Activated CD4-positive, alpha-beta T cell treated with anti-CD3 and anti-CD28 coated beads, Interleukin-2, amount 50 U/mL, for 1 hour (primary cell): ENCODE data around the gene FOS.
"Not testable (repeated sequence)": the region's sequence is repeated elsewhere in the genome, so short reads cannot be mapped to it uniquely, and the experiment has no call there.

Experiments used
- DNase-seq: peaks from one replicate; pipeline ENCODE4 v3.0.0-alpha.2; 2020

Gene FOS

DNA sequence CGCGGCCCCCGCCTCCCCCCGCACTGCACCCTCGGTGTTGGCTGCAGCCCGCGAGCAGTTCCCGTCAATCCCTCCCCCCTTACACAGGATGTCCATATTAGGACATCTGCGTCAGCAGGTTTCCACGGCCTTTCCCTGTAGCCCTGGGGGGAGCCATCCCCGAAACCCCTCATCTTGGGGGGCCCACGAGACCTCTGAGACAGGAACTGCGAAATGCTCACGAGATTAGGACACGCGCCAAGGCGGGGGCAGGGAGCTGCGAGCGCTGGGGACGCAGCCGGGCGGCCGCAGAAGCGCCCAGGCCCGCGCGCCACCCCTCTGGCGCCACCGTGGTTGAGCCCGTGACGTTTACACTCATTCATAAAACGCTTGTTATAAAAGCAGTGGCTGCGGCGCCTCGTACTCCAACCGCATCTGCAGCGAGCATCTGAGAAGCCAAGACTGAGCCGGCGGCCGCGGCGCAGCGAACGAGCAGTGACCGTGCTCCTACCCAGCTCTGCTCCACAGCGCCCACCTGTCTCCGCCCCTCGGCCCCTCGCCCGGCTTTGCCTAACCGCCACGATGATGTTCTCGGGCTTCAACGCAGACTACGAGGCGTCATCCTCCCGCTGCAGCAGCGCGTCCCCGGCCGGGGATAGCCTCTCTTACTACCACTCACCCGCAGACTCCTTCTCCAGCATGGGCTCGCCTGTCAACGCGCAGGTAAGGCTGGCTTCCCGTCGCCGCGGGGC is at the start of gene FOS:
Gene FOS (plus strand): TSS at position 407 of the 731 bp plus-strand sequence. CDS start 155 bp downstream, at position 562.
- DNase-seq, result peak; percentile 88

DNA sequence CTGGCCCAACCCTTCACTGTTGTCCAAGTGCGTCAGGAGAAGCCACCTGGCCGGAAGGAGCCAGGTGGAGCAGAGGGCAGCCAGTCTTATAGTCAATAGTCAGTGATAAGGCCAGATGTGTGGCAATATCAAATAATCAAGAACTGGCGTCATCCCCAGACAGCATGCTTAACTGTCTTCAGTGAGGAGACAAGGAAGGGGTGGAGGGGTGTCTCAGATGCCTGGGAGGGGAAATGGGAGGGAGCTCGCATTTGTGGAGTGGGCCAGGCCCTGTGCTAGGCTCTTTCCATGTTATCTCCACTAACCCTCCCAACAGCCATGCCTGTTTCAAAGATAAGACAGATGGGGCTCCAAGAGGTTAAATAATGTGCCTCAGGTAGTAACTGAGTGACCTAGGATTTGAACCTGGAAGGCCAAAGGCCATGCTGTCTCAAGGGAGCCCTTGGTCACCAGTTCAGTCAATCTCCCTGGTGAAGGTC is 48.9 kb upstream of the FOS start:
- DNase-seq, result no peak

DNA sequence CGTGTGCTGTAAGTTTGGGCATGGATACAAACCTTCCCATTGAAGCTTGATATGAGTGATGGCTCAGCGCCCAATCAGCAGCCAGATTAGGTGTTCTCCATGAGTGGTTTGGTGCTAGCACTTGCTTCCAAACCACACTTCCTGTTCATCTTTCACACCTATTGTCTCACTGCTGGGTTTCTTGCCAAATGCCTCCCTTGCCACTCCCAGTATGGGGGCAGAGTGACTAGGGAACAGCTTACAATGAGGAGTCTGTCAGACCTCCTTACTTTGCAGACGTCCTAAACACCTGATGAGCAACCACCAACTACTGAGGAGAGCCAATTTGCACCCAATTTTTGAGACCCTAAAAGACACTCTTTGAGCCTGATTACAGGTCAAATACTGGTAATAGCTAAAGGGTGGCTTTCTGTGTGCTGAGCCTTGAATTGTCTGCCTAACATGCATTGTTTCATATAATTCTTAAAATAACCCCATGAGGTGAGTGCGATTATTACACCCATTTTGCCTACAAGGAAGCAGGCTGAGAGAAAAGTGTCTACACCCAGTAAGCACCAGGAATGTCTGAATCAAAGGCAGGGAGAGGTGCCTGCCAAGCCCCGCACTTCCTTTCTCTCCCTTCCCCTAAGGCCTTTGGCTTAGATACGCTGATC is 48.4 kb upstream of the FOS start:
- DNase-seq, result peak; percentile 30

DNA sequence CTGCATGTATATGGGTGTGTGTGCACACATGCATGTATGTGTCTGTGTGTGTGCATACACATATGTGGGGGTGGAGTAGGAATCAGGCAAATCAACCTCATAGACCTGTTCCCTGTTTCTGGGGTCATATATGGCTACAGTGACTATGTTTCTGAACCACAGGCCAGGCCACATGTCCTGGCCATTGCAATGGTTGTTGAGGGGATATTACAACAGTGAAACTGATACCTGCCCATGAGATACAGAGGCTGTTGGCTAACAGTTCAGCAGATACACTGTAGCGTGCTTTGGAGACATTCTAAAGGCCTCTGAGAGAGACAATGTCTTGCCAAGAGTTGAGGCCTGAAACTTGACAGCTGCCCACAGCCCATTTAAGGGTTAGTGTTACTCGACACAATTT is 47.3 kb upstream of the FOS start:
- DNase-seq, result no peak

DNA sequence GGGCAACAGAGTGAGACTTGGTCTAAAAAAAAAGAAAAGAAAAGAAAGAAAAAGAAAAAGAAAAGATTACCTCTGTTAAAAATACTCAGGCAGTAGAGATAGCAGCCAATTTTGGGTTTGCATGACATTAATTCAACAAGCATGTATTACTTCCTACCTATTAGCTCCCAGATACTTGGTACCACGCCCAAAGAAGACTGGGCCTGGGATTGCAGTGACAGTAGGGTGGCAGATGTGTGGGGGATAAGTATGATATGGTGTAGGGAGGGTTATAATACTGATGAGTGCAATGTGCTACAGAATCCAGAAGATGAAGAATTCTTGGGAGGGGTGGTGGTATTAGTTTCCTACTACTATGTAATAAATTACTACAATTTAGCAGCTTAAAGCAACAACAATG is 46.4 kb upstream of the FOS start:
- DNase-seq, result no peak

DNA sequence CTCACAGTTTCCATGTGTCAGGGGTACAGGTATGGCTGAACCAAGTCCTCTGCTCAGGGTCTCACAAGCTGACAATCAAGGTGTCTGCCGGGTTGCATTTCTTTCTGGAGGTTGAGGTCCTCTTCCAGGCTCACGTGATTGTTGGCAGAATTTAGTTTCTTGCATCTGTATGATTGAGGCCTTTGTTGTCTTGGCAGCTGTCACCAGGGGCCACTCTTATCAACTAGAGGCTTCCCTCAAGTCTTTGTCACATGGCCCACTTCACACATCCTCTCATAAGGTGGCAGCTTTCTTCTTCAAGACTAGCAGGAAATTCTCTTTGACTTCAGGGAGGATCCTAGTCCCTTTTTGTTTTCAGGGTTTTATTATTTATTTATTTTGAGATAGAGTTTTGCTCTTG is 46.0 kb upstream of the FOS start:
- peak; percentile 49 for DNase-seq

DNA sequence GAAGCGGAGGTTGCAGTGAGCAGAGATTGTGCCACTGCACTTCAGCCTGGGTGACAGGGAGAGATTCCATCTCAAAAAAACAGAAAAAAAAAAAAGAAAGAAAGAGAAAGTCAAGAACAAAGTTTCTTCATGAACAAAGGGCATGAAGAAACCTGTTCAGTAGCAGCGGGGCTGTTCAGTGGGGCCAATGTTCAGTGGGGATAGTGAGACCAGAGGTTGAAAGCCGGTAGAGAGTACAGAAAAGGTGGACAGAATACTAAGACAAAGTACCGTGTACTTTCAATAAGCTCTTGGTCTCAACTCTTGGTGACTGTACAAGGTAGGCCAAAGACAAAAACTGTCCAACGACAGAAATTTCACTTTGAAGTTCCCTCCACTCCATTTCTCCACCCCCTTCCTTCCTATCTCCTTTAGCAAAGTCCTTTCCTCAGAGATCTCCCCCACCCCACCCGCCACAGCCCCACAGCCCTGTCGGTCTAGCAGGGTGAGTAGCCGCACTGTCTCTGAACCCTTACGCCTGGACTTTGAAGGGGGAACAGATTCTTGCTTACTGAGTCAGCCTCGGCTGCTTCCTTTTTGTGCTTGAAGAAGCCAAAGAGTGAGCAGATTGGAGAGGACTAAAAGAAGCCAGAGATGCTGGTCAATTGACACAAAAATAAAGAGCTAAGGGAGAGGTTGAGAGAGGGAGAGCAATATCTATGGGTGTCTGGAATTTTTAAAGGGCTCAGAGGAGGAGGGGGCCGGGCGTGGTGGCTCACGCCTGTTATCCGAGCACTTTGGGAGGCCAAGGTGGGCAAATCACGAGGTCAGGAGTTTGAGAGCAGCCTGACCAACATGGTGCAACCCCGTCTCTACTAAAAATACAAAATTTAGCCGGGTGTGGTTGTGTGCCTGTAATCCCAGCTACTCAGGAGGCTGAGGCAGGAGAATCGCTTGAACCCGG is 44.2 kb upstream of the FOS start:
- no peak for DNase-seq

DNA sequence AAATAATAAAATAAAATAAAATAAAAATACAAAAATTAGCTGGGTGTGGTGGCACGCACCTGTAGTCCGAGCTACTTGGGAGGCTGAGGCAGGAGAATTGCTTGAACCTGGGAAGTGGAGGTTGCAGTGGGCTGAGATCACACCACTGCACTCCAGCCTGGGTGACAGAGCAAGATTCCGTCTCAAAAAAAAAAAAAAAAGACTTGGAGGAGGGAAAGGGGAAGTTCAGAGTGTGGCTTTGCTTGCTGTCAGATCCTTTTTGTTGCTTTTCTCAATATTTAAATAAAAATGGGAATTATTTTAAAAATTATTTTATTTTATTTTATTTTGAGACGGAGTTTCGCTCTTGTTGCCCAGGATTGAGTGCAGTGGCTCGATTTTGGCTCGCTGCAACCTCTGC is 43.4 kb upstream of the FOS start:
- DNase-seq, result not testable (repeated sequence)

DNA sequence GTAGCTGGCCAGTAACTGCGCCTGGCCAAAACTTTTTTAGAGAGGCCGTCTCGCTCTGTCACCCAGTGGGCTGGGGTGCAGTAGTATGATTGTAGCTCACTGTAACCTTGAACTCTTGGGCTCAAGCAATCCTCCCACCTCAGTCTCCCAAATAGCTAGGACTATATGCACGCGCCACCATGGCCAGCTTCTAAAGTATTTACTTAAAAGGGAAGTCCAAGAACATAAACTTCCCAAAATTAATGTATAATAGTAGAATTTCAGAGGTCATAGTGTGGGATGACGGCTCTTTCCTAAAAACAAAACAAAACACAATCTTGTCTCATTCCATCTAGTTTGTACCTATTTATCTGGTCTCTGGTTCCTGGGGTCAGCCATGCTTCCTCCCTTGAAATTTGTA is 42.2 kb upstream of the FOS start:
- DNase-seq, result no peak

DNA sequence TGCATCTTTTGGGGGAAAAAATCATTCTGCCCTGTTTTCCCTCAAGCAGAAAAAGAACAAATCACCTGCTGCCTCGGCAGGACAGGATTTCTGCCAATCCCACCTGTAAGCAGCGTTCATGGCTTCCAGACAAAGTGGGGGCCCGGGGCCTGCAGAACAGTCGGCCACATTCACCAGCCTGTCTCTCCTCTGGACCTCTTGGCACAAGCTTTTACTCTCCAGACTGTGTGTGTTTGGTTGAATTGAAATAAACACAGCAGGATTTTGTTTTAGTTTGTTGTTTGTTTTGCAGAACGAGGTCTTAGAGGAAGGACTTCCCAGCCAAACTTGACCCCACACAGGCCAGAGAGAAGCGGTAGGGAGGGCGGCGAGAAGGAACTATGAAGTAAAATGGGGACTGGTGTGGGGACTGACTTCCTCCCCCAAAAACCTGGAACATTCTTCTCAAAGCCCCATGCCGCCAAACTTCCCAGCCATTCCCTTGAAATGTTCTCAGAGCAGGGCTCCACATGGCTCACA is 41.7 kb upstream of the FOS start:
- no peak for DNase-seq

DNA sequence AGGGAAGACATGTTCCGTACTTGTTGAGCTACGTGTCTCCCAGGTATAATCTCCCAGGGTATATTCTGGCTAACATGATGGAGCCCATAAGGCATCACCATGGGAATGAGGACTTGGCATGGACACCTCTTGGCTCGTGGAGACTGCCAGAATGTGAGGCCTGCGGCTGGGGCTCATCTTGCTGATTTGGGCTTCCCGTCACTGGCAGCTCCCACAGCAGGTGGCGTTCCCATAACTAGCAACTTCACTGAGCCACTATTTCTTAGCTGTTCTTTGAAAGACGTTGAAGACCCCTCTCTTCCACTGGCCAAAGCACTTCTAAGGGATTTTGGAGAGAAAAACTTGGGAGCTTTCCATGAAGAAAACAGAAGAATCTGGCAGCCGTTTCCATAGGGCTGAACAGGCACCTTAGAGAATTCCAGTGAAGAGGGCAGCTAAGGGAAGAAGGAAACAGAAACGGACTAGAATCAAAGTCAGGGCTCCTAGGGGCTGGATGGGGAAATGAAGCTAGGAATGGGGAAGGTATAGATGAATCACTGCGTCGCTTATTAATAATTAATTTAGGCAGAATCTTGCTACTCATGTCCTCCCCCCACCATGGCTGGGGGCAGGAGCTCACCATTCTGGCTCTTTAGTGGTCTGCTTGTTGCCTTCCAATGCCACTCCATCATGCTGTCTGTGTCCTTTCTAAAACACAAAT is 39.7 kb upstream of the FOS start:
- DNase-seq, result no peak

DNA sequence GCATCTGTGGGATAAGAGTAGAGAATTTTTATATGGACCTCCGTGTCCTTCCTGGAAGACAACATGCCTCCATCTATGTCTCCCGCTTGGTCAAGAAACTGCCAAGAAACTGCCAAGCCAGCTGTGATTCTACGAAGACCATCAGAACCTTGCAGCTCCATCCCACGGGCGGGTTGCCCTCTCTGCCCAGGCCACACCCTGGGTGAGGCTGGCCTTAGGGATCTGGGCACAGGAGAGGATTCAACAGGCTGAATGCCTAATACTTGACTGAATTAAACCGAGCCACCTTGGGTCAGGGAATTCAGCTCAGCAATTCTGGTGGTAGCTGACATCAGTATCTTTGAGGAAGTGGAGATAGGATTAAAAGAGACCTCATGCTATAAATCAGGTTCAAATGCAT is 37.8 kb upstream of the FOS start:
- no peak for DNase-seq

DNA sequence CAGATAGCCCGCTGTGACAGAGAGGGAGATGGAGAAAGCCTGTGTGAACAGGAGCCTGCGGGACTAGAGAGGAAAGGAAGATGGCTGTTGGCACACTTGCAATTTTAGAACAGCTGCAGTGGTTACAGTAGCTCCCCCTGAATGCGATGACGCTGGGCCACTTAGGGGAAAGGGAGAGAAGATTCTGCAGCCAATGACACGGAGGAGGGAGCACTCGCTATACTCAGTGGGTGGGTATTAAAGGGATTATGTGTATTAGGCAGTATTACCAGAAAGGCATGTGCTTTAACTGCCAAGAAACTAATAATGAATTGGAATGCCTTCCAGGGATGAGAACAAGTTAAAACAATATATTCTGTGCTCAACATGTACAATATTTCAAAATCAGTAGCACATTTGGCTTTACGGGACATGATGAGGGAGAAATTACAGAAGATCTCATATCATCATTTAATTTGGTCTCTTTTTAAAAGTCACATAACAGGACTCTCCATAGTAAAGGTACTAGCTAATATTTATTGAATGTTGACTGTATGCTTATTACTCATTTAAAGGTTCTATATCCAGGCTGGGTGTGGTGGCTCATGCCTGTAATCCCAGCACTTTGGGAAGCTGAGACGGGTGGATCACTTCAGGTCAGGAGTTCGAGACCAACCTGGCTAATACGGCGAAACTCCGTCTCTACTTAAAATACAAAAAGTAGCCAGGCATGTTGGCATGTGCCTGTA is 35.9 kb upstream of the FOS start:
- no peak for DNase-seq

DNA sequence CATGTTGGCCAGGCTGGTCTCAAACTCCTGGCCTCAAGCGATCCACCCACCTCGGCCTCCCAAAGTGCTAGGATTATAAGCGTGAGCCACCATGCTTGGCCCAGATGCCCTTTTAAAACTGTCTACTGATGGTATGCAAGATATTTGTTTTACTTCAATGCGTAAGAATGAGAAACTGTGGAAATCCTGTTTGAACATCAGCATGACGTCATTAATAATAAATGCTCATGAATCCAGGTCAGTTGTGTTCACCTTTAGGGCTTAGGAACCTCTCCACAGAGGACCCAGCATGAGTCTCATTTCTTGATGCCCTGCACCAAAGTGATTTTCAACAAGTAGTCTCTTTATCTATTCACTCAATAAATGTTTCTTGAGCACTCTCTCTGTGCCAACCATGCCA is 34.5 kb upstream of the FOS start:
- DNase-seq, result no peak

DNA sequence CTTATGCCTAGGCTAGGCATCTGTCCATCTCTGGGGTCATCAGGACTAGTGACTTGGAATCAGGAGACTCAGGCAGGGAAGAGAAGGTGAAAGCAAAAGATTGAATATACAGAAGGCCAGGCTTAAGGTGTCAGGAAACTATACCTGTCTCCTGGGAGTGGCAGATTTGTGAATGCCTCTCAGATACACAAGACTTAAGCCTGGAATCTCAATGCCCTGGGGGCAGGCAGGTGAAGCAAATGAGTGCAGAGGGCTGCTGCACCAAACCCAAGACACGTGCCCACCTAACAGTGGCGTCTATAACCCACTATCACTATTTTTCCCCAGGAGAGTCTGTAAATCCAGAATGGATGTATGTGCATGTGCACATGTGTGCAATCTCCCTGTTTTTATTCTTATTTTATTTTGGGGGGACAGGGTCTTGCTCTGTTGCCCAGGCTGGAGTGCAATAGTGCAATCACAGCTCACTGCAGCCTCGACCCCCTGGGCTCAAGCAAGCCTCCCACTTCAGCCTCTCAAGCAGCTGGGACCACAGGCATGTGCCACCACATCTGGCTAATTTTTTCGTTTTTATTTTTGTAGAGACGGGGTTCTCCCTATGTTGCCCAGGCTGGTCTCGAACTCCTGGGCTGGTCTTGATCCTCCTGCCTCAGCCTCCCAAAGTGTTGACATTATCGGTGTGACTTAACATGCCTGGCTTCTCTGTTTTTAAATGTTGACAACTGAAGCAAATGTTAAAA is 31.9 kb upstream of the FOS start:
- DNase-seq, result no peak

DNA sequence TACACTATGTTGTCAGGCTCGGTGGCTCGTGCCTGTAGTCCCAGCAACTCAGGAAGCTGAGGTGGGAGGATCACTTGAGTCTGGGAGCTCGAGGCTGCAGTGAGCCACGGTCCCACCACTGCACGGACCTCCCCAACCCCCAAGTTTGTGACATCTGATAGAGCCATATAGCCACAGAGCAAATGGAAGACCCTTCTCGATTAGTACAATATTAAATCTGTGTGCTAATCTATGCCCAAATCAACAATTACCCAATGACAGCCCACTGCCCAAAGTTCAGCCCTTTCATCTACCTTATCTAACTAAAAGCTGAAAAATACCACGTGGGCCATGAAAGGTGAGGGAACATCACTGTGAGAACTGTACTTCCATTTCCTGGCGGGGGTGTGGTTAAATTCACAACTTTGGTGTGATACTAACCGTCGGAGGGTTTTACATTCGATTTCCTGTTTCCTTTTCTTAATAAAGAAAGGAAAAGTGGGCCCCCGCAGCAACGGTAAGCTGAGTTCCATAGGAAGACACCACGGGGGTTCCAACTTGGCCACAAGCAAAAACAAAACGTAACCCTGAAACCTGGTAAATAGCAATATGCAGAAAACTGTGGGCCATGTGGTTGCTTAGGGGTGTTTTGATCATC is 31.2 kb upstream of the FOS start:
- DNase-seq, result peak; percentile 61

DNA sequence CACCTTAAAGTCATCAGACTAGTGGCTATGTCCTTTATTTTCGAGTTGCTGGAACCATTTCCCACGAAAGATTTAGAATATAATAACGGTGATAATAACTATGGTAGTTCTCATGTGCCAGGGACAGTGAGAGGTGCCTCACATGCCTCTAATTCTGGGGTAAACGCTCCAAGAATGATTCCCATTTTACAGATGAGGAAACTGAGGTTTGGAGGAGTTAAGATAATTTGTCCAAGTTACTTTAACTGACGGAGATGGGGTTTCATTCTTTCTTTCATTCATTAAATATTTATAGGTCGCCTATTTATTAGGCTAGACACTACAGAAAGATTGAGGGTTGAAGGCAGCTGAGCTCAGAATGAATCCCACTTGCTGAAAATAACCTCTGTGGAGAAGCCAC is 30.7 kb upstream of the FOS start:
- no peak for DNase-seq

DNA sequence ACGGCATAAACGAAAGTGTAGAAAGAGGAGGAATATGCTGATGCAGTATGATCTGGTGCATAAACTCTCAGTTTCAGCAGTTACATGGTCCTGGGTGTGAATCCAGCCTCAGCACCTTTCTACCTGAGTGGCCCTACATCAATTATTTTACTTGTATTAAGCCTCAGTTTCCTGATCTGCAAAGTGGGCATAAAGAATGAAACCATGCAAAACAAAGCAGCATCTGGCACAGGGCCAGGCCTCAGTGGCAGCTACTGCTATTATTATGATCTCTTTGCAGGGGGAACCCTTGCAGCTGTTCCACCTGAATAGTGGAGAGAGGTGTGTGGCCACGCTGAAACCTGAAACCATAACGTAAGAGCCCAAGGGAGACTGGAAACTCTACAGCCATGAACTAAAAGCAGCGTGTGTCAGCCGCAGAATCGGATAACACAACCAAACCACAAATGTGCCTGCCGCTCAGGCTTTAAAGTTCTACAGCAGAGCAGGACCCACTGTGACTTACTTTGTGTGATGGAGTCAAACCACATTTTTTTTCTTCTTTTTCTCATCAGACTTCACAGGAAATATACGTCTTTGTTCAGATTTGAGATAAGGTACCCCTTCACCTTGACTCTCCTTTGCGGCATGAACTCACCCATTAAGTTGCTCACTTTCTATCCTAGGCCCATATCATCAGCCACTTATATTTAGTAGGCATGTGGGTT is 29.2 kb upstream of the FOS start:
- peak; percentile 78 for DNase-seq

DNA sequence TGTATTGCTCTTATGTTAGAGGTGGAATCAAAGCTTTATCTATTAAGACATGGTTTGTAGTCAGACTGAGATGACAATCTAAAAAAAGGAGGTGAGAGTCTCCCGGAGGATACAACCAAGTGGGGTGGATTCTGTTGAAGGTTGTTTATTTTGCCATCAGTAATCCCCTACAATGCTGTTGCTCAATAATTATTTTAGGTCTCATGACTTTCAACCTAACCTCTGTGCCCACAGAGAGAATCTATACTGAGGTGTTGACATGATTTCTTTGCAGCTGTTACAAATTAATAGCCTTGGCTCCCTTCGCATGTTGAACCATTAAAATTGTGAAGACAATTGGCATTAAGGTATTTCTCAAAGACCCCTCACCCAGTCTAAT is 28.7 kb upstream of the FOS start:
- no peak for DNase-seq

DNA sequence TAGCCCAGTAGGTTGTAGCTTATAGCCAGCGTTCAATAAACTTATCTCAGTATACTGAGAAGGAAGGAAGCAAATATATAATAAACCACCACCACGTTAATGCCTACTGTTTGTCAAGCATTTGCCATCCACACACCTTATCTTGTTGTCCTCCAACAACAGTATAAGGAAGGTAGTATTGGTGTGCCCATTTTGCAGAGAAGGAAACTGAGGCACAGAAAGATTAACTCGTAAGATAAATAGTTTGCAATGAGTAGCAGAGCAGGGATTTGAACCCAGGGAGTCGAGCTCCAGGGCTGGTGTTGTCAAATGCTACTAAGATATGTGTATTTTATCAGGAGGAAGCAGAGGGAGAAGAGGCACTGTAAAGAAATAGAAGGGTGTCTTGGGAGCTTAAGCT is 27.8 kb upstream of the FOS start:
- DNase-seq, result no peak
